ENCODE results near the gene GP1BB. TPM values are rescaled to one million over a fixed set of nuclear protein-coding genes. Genes with fewer than 3 reads are reported as not detected.

Gene GP1BB
- polyA plus RNA-seq, 6 donors from 2014 or later: 0.38 to 6.2 (median 4.0) TPM

GRCh38 chr22:19701420-19702145 lies 21.8 kb upstream of the GP1BB start:
- Mint-ChIP-seq H3K4me3 (no peak overlapping the region), H3K4me1 (no peaks in the 10 kb centered on the region), H3K36me3 (no peaks in the 10 kb centered on the region), H3K27me3 (peaks cover 8 to 21% (median 16%) of the 10 kb centered on the region in 3 donors), H3K27ac (no peak overlapping the region), H3K9me3 (no peaks in the 10 kb centered on the region)
- ATAC-seq (ENCODE audit: low read depth in 2 of 2) (no peak), DNase-seq (no peak)

DNA sequence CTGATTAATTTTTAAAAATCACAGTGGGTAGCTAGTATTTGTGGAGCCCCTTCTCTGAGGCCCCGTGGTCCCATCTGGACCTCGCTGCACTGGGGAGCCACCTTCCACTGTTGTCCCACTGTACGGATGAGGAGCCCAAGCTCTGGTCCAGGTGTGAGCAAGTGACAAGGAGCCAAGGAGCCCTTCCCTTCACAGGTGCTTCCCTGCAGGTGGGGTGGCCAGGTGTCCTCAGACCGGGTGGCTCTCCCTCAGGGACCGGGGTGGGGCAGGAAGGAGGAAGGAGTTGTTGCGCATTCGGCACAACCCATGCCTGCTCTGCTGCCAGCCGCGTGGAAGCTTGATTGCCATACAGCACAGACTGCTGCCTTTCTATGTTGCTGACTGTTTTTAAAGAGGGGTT lies 19.5 kb upstream of the GP1BB start:
- ATAC-seq (ENCODE audit: low read depth in 2 of 2): no peak
- no peaks in the 10 kb centered on the region for H3K4me1 Mint-ChIP-seq
- no peaks in the 10 kb centered on the region for H3K36me3 Mint-ChIP-seq
- H3K9me3 Mint-ChIP-seq: no peaks in the 10 kb centered on the region
- peaks cover 9 to 22% (median 16%) of the 10 kb centered on the region in 3 donors for H3K27me3 Mint-ChIP-seq
- DNase-seq: no peak
- H3K27ac Mint-ChIP-seq: no peak overlapping the region
- peak overlapping the region in 1 of 8 donors; percentile 23 for H3K4me3 Mint-ChIP-seq

DNA sequence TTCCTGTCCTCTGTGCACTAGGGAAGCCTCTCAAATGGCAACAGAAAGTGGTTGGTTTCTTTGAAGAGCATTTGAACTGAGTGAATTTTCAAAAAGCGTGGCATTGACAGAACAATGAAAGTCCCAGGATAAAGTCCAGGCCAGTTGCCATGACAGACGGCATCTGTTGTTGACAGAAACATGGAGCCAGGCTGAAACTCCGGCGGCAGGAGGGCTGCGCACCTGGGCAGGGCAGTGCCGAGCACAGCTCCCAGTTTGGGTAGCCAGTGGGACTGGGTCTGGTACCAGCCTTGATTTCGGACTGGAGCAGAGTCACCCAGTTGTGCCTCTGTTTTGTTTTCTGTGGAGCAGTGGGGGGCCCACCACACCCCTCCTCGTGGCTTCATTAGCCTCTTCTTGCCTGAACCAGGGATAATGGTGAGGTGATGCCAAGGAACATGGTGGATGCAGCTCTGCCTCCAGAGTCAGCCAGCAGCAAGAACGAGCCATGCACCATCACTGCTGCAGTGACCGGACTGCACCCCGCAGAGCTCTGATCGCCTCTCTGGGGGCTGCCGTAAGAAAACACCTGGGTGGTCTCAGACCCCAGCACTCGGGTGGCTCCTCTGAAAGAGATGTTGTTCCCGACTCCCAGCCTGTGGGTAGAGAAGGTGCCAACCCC lies 18.9 kb upstream of the GP1BB start:
- no peak for ATAC-seq (ENCODE audit: low read depth in 2 of 2)
- Mint-ChIP-seq H3K4me3 (peak overlapping the region in 1 of 8 donors; percentile 23), H3K27ac (no peak overlapping the region), H3K9me3 (no peaks in the 10 kb centered on the region), H3K4me1 (no peaks in the 10 kb centered on the region), H3K36me3 (no peaks in the 10 kb centered on the region), H3K27me3 (peaks cover 14 to 28% (median 16%) of the 10 kb centered on the region in 3 donors)
- DNase-seq: no peak

DNA sequence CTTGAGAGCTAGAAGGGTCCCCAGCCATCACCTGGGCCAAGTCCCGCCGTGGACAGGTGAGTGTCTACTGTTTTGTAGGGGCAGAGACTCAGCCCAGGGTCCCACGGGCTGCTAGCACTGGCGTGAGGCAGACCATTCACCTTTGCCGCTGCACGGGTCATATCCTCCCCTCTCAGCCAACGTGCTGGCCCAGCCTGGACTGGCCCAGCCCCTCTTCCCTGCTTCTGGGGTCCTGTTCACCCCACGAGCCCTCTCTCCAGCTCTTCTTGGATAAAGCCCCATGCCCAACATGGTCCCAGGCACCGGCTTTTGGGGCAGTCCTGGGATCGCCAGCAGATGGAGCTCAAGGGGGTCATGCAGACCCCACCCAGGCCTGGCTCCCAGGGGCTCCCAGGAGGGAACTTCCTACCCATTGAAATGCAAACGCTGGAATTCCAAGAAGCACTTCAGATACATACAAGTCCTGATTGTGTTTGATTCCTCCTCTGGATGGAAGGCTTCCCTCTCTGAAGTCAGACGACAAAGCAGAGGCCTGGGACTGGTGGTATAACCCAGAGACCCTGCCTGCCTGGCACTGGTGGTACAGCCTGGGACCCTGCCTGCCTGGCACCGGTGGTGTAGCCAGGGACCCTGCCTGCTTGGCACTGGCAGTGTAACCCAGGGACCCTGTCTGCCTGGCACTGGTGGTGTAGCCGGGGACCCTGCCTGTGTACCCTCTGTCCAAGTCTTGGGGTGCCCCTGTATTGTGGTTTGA lies 18.0 kb upstream of the GP1BB start:
- no peak overlapping the region for H3K27ac Mint-ChIP-seq

DNA sequence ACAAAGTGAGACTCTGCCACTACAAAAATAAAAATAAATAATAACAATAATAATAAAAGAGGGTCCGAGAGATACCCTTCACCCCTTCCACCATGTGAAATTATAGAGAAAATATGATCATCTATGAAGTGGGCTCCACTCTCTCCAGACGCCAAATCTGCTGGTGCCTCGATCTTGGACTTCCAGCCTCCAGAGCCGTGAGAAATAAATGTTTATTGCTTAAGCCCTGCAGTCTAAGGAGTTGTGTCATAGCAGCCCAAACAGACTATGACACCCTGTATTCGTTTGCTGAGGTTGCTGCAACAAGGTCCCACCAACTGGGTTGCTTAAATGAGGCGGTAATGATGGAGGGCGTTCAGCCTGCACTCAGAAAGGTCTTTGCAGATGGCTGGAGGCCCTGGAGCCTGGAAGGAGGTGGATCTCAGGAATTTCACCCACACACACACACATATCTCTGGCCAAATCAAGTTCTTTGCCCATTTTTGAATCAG lies 16.6 kb upstream of the GP1BB start:
- no peak for DNase-seq
- peaks cover 6 to 31% (median 11%) of the 10 kb centered on the region in 3 donors for H3K27me3 Mint-ChIP-seq
- no peaks in the 10 kb centered on the region for H3K4me1 Mint-ChIP-seq
- no peak overlapping the region for H3K27ac Mint-ChIP-seq
- H3K4me3 Mint-ChIP-seq: no peak overlapping the region
- no peaks in the 10 kb centered on the region for H3K9me3 Mint-ChIP-seq
- no peak for ATAC-seq (ENCODE audit: low read depth in 2 of 2)
- H3K36me3 Mint-ChIP-seq: no peaks in the 10 kb centered on the region

More for the DNA sequence above, 18.0 kb upstream of the GP1BB start:
- DNase-seq: no peak
- Mint-ChIP-seq H3K4me3 (no peak overlapping the region), H3K36me3 (no peaks in the 10 kb centered on the region), H3K4me1 (no peaks in the 10 kb centered on the region), H3K9me3 (no peaks in the 10 kb centered on the region), H3K27me3 (peaks cover 12 to 30% (median 14%) of the 10 kb centered on the region in 3 donors)
- ATAC-seq (ENCODE audit: low read depth in 2 of 2): no peak

GRCh38 chr22:19707347-19708290 lies 15.7 kb upstream of the GP1BB start:
- Mint-ChIP-seq H3K27me3 (peaks cover 6 to 36% (median 14%) of the 10 kb centered on the region in 3 donors), H3K4me1 (no peaks in the 10 kb centered on the region), H3K27ac (no peak overlapping the region), H3K9me3 (no peaks in the 10 kb centered on the region), H3K4me3 (no peak overlapping the region), H3K36me3 (no peaks in the 10 kb centered on the region)
- ATAC-seq (ENCODE audit: low read depth in 2 of 2): no peak
- no peak for DNase-seq

DNA sequence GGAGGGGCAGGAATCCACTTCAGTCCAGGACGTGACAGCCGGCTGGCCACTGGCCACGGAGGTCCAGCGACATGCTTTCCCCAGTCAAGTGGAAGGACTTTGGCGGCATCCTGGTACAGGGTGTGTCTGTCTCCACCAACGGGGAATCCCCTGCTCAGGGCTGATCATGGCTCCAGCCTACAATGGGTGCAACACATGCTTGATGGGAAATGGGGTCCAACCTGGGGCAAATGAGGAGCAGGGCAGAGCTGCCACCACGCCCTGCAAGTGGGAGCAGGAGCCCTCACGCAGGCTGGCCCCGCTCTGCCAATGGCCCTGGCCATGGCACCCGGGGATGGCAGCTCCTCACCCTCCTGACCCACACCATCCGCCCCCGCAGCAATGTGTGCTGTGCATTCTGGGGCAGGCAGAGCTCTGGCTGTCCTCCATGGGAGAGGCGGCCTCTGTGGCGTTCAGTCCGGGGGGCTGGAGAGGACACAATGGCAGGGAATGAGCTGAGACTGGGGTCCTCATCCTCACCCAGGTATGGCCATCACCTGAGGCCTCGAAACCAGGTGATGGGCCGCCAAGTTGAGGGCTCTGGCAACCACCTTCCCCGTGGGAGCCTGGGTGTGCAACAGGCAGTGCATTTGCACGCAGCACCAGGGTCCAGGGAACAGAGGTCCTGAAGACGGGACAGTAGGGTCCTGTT lies 14.9 kb upstream of the GP1BB start:
- Mint-ChIP-seq H3K27ac (no peak overlapping the region), H3K4me1 (no peaks in the 10 kb centered on the region), H3K9me3 (no peaks in the 10 kb centered on the region), H3K4me3 (no peak overlapping the region), H3K27me3 (peaks cover 15 to 44% (median 19%) of the 10 kb centered on the region in 3 donors), H3K36me3 (no peaks in the 10 kb centered on the region)
- ATAC-seq (ENCODE audit: low read depth in 2 of 2) (no peak), DNase-seq (no peak)

DNA sequence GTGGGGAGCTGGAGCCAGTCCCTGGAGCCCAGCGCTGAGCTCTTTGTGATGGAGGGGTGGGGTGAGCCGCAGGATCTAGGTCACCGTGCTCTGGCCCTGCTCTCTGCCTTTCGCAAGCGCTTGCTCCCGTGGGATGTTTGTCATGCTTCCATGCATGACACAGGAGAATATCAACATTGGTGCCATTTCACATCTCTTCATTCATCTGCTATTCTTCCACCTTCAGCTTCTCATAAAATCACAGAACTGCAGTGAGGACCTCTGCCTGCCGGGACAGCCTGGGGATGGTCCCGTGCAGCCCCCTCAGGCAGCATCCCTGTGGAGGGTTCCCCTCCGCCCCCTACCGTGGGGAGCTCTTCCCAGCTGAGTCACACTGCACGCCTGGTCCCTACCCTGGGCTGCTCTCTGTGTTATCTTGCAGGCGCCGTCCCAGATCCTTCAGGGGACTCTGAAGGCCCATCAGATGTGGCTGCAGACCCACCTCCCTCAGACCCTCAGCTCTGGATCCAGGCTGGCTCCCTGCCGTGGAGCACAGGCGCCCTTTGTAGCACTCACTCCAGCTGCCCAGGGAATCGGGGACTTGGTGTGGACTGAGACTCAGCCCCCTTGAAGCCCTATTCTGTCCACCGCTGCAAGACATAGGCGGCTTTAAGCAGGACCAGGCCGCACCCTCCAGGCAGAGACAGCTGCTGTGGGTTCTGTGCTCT lies 14.1 kb upstream of the GP1BB start:
- peak overlapping the region in 1 of 6 donors; percentile 38 for H3K27ac Mint-ChIP-seq
- ATAC-seq (ENCODE audit: low read depth in 2 of 2) (no peak), DNase-seq (no peak)
- no peaks in the 10 kb centered on the region for H3K4me1 Mint-ChIP-seq
- H3K36me3 Mint-ChIP-seq: no peaks in the 10 kb centered on the region
- H3K9me3 Mint-ChIP-seq: no peaks in the 10 kb centered on the region
- no peak overlapping the region for H3K4me3 Mint-ChIP-seq
- H3K27me3 Mint-ChIP-seq: peaks cover 17 to 42% (median 20%) of the 10 kb centered on the region in 3 donors

DNA sequence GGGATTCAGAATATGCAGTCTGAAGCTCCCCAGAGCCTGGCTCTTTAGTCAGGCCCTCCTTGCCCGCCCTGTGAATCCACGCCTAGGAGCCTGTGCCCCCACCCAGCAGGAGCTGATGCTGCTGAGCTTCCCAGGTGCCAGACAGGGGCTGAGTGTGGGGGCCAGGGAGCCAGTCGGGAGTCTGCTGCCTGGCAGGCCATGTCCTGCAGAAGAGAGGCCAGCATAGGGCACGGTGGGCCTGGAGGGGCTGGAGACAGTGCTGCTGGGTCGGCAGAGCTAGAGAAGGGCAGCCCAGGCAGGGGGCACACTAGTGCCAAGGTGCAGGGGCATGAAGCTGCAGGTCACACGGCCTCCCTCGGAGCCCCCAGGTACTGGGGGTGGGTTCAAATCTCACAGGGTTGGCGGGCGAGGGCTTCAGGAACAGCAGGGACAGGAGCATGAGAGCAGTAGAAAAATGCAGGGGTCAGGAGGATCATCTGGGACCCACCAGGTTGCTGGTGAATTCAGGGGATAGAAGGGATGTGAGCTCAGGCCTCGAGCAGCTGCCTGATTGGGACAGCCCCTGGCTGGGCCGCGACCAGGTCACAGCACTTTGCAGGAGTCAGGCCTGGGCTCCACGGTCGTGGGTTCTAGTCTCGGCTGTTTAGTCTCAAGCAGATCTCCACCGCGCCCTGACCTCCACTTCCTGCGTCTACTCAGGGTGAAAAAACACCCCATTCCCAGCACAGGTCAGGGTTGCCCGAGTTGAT lies 13.1 kb upstream of the GP1BB start:
- Mint-ChIP-seq H3K27me3 (peaks cover 17 to 42% (median 18%) of the 10 kb centered on the region in 3 donors), H3K4me3 (no peak overlapping the region), H3K9me3 (no peaks in the 10 kb centered on the region), H3K36me3 (no peaks in the 10 kb centered on the region), H3K4me1 (no peaks in the 10 kb centered on the region), H3K27ac (peak overlapping the region in 1 of 6 donors; percentile 70)
- ATAC-seq (ENCODE audit: low read depth in 2 of 2): no peak
- no peak for DNase-seq

GRCh38 chr22:19710769-19711106 lies 12.6 kb upstream of the GP1BB start:
- DNase-seq (no peak), ATAC-seq (ENCODE audit: low read depth in 2 of 2) (no peak)
- Mint-ChIP-seq H3K4me1 (no peaks in the 10 kb centered on the region), H3K9me3 (no peaks in the 10 kb centered on the region), H3K27ac (no peak overlapping the region), H3K36me3 (no peaks in the 10 kb centered on the region), H3K4me3 (no peak overlapping the region), H3K27me3 (peaks cover 17 to 48% (median 18%) of the 10 kb centered on the region in 3 donors)

DNA sequence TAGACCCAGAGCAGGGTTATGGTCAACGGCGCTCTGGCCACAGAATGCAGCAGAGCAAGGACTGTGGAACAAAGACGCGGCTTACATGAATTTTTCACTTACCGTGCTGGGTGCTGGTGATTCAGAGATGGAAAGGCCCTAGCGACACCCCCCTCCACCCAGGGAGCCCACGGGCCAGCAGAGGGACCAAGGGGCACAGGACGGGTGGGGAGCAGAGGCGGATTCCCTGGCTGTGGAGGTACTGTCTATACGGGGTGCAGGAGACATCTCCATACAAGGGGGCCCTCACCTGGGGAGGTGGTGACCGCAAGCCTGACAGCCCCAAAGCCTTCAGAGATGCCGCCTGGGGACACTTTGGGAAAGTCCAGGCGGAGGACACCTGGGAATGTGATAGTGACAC lies 10.1 kb upstream of the GP1BB start:
- H3K4me3 Mint-ChIP-seq: peak overlapping the region in 7 of 8 donors; percentile 65 to 88 (median 73)
- H3K27me3 Mint-ChIP-seq: peaks cover 17 to 69% (median 18%) of the 10 kb centered on the region in 3 donors
- H3K36me3 Mint-ChIP-seq: no peaks in the 10 kb centered on the region
- H3K4me1 Mint-ChIP-seq: peaks cover 0 to 5% (median 4%) of the 10 kb centered on the region in 3 donors
- H3K9me3 Mint-ChIP-seq: no peaks in the 10 kb centered on the region
- no peak for DNase-seq
- no peak overlapping the region for H3K27ac Mint-ChIP-seq
- no peak for ATAC-seq (ENCODE audit: low read depth in 2 of 2)
